Fibroblast of lung (primary cell): ENCODE results near the gene KIF13A.

ENCODE experiments used
- CTCF ChIP-seq, 2 donors: IDR thresholded peaks in 1 of 2; conservative IDR thresholded peaks in 1 of 2; 1 replicate in 1 of 2; 2 replicates in 1 of 2; pipeline ENCODE4 v1.5.1; 2011 to 2012; ENCODE audit warnings: low read length in 2 of 2, control low read depth in 1 of 2, inconsistent platforms in 1 of 2, low read depth in 1 of 2, mild to moderate bottlenecking in 1 of 2
- EZH2 ChIP-seq: IDR thresholded peaks from 2 replicates; pipeline ENCODE4 v1.5.1; 2012; ENCODE audit warnings: low read length, control low read depth, mild to moderate bottlenecking; ENCODE audit errors: missing control alignments

GRCh38 chr6:17719323-17720041 lies 268.0 kb downstream of the KIF13A start:
- no peak for TF ChIP-seq CTCF (conservative IDR thresholded peaks at IDR 0.05 in 1 of 2, IDR thresholded peaks at IDR 0.05 in 1 of 2; ENCODE audit: low read depth in 1 of 2, low read length in 2 of 2)
- no peak for TF ChIP-seq EZH2
